Retinal pigment epithelial cell (primary cell): ENCODE data around the gene SCGB3A1.

Source experiments
- DNase-seq: peaks from one replicate; pipeline ENCODE4 v3.0.0-alpha.2; 2010; ENCODE audit warnings: low read depth
- H3K4me3 ChIP-seq: 2 replicates; pipeline ENCODE4 v1.5.1; 2011; ENCODE audit warnings: mild to moderate bottlenecking, low read length, control low read depth, moderate library complexity
- TF ChIP-seq, protein P1 (sequence below): conservative IDR thresholded peaks from 2 replicates; pipeline ENCODE4 v1.5.1; 2011; ENCODE audit warnings: low read depth, low read length, control low read depth, inconsistent platforms

SCGB3A1 gene

DNA sequence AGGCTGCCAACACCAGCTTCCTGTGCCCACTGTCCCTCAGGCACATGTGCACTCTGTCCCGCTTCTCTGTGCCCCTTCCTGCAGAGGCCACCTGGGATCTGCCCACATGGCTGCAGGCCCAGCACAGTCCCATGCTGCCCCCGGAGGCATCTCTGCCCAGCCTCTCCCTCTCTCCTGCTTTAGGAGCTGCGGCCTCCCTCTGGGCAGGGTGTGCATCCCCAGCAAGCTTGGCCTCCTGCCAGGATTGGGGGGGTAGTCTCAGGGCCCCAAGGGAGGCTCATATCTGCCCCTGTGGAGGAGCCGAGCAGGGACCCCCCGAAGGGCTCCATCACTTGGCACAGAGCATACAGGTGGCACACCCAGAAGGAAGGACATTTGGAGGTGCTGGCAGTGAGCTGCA is 33.3 kb upstream of the SCGB3A1 start:
- TF ChIP-seq, protein P1, sequence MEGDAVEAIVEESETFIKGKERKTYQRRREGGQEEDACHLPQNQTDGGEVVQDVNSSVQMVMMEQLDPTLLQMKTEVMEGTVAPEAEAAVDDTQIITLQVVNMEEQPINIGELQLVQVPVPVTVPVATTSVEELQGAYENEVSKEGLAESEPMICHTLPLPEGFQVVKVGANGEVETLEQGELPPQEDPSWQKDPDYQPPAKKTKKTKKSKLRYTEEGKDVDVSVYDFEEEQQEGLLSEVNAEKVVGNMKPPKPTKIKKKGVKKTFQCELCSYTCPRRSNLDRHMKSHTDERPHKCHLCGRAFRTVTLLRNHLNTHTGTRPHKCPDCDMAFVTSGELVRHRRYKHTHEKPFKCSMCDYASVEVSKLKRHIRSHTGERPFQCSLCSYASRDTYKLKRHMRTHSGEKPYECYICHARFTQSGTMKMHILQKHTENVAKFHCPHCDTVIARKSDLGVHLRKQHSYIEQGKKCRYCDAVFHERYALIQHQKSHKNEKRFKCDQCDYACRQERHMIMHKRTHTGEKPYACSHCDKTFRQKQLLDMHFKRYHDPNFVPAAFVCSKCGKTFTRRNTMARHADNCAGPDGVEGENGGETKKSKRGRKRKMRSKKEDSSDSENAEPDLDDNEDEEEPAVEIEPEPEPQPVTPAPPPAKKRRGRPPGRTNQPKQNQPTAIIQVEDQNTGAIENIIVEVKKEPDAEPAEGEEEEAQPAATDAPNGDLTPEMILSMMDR, result no peak
- no peak for DNase-seq
- H3K4me3 ChIP-seq, result no peak overlapping the region

DNA sequence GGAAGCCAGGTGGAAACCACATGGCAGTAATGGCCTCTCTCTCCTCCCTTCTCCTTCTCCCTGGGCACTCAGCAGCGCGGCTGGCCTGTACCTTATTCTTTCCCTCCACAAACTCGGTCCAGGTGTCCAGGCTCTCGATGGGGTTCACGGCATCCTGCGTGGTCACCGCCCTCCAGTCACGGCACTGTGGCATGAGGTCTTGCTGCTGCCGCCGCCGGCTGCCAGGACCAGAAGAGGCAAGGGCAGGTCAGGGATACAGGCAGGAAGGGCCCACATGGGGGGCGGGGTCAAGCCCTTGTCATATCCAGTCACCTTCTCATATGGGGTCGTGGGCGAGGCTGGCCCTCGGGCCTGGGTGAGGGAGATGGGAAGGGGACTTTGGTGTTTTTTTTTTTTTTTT is 32.5 kb upstream of the SCGB3A1 start:
- TF ChIP-seq, protein P1, result no peak
- no peak overlapping the region for H3K4me3 ChIP-seq
- no peak for DNase-seq

DNA sequence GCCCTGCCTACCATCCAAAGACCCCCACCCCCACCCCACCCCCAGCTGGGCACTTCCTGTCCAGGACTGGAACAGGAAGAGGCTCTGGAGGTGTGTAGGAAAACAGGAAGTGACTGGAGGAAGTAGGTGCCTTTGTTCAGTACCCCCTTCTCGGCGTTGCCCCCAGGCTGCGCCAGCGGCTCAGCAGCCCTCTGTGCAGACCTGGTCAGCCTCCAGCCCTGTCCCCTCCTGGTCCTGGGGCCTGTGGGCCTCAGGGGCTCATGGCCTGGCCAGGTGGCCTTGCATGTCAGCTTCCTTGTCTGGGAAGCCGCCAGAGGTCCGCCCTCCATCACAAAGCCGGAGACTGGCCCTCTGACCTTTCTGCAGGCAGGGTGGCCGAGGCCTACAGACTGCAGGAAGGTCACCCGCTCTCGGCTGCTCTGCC is 32.1 kb upstream of the SCGB3A1 start:
- TF ChIP-seq, protein P1, result no peak
- DNase-seq, result no peak
- H3K4me3 ChIP-seq, result no peak overlapping the region

DNA sequence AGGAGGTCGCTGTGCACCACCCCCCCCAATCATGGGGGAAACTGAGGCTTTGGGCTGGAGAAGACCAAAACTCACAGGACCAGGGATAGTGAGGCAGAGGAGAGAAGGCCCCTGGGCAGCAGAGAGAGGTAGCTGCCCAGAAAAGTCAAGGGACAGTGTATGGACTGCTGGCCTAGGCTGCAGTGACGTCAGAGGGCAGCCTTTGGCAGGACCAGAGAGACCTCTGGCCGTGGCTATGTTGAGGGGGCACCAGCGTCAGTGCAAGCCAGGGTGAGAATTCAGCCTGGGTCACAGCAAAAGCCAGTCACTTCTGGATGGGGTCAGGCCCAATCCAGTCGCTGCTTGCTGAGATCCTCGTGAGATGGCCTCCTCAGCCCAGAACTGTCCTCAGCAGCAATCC is 31.6 kb upstream of the SCGB3A1 start:
- no peak for DNase-seq
- no peak overlapping the region for H3K4me3 ChIP-seq
- TF ChIP-seq, protein P1, result no peak

DNA sequence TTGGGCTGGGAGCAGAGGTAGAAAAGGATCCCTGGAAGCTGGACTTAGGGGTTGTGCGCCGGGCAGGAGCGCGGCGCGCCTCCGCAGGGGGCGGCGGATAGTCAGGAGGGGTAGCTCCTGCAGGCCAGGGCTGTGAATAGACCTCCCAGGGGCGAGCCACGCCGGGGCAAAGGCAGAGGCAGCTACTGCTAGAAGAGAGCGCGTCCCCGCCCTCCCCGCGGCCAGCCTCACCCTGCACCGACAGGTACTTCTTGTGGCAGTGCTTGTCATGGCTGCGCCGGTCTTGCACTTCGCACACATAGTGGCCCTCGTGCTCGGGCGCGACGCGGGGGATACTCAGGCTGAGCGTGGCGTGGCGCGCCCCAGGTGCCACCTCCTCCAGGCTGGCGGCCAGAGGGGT is 30.0 kb upstream of the SCGB3A1 start:
- no peak overlapping the region for H3K4me3 ChIP-seq
- TF ChIP-seq, protein P1, result no peak
- no peak for DNase-seq

DNA sequence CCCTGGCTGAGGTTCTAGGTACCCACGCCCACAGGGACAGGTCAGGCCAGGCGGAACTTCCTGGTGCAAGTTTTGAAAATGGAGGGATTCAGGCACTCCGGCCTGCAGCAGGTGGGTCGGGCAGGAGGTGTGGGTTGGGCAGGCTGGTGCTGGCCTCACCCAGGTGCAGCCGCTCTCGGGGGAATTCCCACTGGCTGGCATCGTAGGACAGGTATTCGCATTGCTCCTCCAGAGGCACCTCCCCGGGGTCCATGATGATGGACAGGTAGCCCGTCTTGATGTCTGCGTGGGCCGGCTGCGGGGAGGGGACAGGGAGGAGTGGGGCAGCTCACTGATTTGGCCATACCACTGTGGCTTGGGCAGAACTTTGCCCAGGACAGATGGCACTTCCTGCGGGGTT is 28.7 kb upstream of the SCGB3A1 start:
- no peak overlapping the region for H3K4me3 ChIP-seq
- DNase-seq, result no peak
- TF ChIP-seq, protein P1, result no peak

DNA sequence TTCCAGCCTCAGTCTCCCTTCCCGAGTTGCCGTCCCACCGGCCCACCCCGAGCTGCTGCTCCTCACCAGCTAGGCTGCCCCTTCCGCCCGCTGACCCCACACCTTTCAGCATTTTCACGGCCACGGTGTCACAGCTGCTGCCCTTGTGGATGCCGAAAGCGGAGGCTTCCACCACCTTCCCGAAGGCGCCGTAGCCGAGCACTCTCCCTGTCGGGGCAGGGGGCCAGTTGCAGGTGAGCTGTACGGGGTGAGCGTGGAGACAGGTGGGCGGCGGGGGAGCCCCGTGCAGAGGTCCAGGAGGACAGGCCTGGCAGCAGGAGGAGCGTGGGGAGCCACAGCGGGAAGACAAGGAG is 28.2 kb upstream of the SCGB3A1 start:
- H3K4me3 ChIP-seq, result no peak overlapping the region
- DNase-seq, result no peak
- TF ChIP-seq, protein P1, result no peak
